H1 (cell line): ENCODE results near the gene CDC45. TPM values are rescaled to one million over a fixed set of nuclear protein-coding genes. Genes with fewer than 3 reads are reported as not detected.
"Not testable (repeated sequence)": the region's sequence is repeated elsewhere in the genome, so short reads cannot be mapped to it uniquely, and the experiment has no call there.

Experiments
- CTCF ChIA-PET: fragments of 300-600 bp; sonication (Branson Sonifier 250); formaldehyde crosslinking; loops from one replicate; lab custom pipeline; 2021; ENCODE audit not compliant: partially characterized antibody; lab: Charles Lee
- POLR2A ChIA-PET: fragments of 300-600 bp; sonication (Branson Sonifier 250); formaldehyde crosslinking; loops from one replicate; lab custom pipeline; 2021; ENCODE audit warnings: inconsistent platforms; ENCODE audit not compliant: partially characterized antibody; lab: Charles Lee
- DNase-seq, 2 experiments: peaks; one replicate each; pipeline versions ENCODE4 v3.0.0 to v3.0.0-alpha.2; 2010 to 2022; ENCODE audit warnings: low spot score in 2 of 2, low read depth in 1 of 2, mixed read lengths in 1 of 2
- FAIRE-seq: peaks from 2 replicates; lab custom pipeline; 2011; peaks lifted over from hg19 to GRCh38; lab: Jason Lieb, UNC
- H2AFZ ChIP-seq: 2 replicates; pipeline ENCODE4 v1.8.1; 2012; ENCODE audit warnings: low read length, inconsistent platforms
- H2AK5ac ChIP-seq: 2 replicates; pipeline ENCODE4 v1.6.1; 2013; ENCODE audit warnings: low read depth, low read length
- H2BK120ac ChIP-seq: replicated peaks from 2 replicates; pipeline ENCODE3; 2013; ENCODE audit warnings: low read depth, low read length, inconsistent platforms
- H2BK12ac ChIP-seq: 2 replicates; pipeline ENCODE4 v1.6.1; 2013; ENCODE audit warnings: low read depth, low read length
- H2BK15ac ChIP-seq: 2 replicates; pipeline ENCODE4 v1.6.1; 2013; ENCODE audit warnings: low read length
- H2BK20ac ChIP-seq: 2 replicates; pipeline ENCODE4 v1.6.1; 2013; ENCODE audit warnings: low read length
- H2BK5ac ChIP-seq: 2 replicates; pipeline ENCODE4 v1.6.1; 2013; ENCODE audit warnings: low read depth, low read length
- H3K14ac ChIP-seq: 2 replicates; pipeline ENCODE4 v1.6.1; 2013; ENCODE audit warnings: inconsistent platforms; ENCODE audit not compliant: insufficient read length
- H3K18ac ChIP-seq: 2 replicates; pipeline ENCODE4 v1.6.1; 2013; ENCODE audit warnings: low read length; ENCODE audit errors: extremely low read depth
- H3K23ac ChIP-seq: 2 replicates; pipeline ENCODE4 v1.6.1; 2013; ENCODE audit warnings: inconsistent platforms; ENCODE audit not compliant: insufficient read length
- H3K23me2 ChIP-seq: 2 replicates; pipeline ENCODE4 v1.6.1; 2013; ENCODE audit warnings: low read depth, low read length
- H3K27ac ChIP-seq: 2 replicates; pipeline ENCODE4 v1.6.1; 2011; ENCODE audit warnings: low read depth, low read length, inconsistent platforms
- H3K27me3 ChIP-seq, 4 experiments: replicated peaks in 1 of 4; 1 replicate in 1 of 4; 2 replicates in 3 of 4; pipeline versions ENCODE4 v1.6.1 to v1.8.1; 2011 to 2013; ENCODE audit warnings: low read length in 3 of 4, mild to moderate bottlenecking in 3 of 4, inconsistent platforms in 2 of 4, mixed read lengths in 2 of 4, moderate library complexity in 1 of 4; ENCODE audit not compliant: control insufficient read depth in 3 of 4, insufficient read depth in 3 of 4; ENCODE audit errors: extremely low read depth in 1 of 4
- H3K36me3 ChIP-seq, 4 experiments: 2 replicates each; pipeline versions ENCODE4 v1.6.1 to v1.8.1; 2011 to 2013; ENCODE audit warnings: mild to moderate bottlenecking in 4 of 4, low read length in 3 of 4, moderate library complexity in 2 of 4, control low read depth in 1 of 4, inconsistent platforms in 1 of 4; ENCODE audit not compliant: insufficient read depth in 4 of 4, control insufficient read depth in 2 of 4
- H3K4ac ChIP-seq: replicated peaks from 2 replicates; pipeline ENCODE3; 2013; ENCODE audit warnings: low read length, low read depth, mixed read lengths, inconsistent platforms; ENCODE audit not compliant: insufficient read length
- H3K4me1 ChIP-seq, 4 experiments: replicated peaks in 1 of 4; 1 replicate in 1 of 4; 2 replicates in 3 of 4; pipeline versions ENCODE4 v1.6.1 to v1.8.1; 2011 to 2013; ENCODE audit warnings: low read length in 3 of 4, inconsistent platforms in 2 of 4, mixed read lengths in 1 of 4; ENCODE audit not compliant: insufficient read depth in 4 of 4, control insufficient read depth in 3 of 4
- H3K4me2 ChIP-seq, 2 experiments: 2 replicates each; pipeline versions ENCODE4 v1.6.1 to v1.8.1; 2011 to 2013; ENCODE audit warnings: low read depth in 2 of 2, low read length in 2 of 2, control low read depth in 1 of 2, inconsistent platforms in 1 of 2, mild to moderate bottlenecking in 1 of 2; ENCODE audit not compliant: insufficient read depth in 1 of 2
- H3K4me3 ChIP-seq, 4 experiments: fragments of 200-600, 300-600 bp in 1 of 4; sonication (generic), shearing (Covaris generic), sonication (Bioruptor Twin) in 1 of 4; 2 replicates each; pipeline versions ENCODE4 v1.5.1 to v1.8.1; 2011 to 2016; ENCODE audit warnings: low read length in 4 of 4, low read depth in 3 of 4, control low read depth in 2 of 4, inconsistent platforms in 2 of 4, mild to moderate bottlenecking in 2 of 4, mixed read lengths in 1 of 4, moderate library complexity in 1 of 4; ENCODE audit not compliant: insufficient read depth in 2 of 4; ENCODE audit errors: extremely low read depth in 1 of 4
- H3K56ac ChIP-seq: replicated peaks from 2 replicates; pipeline ENCODE3; 2013; ENCODE audit warnings: low read depth, mild to moderate bottlenecking, mixed read lengths, low read length, inconsistent platforms; ENCODE audit not compliant: insufficient read length
- H3K79me1 ChIP-seq: 2 replicates; pipeline ENCODE4 v1.6.1; 2013; ENCODE audit warnings: low read depth, low read length, control low read depth
- H3K79me2 ChIP-seq, 2 experiments: 2 replicates each; pipeline versions ENCODE4 v1.6.1 to v1.8.1; 2012 to 2013; ENCODE audit warnings: low read length in 2 of 2, mild to moderate bottlenecking in 2 of 2, inconsistent platforms in 1 of 2; ENCODE audit not compliant: insufficient read depth in 2 of 2, control insufficient read depth in 1 of 2
- H3K9ac ChIP-seq, 4 experiments: replicated peaks in 1 of 4; 1 replicate in 1 of 4; 2 replicates in 3 of 4; pipeline versions ENCODE4 v1.6.1 to v1.8.1; 2011 to 2013; ENCODE audit warnings: low read depth in 3 of 4, low read length in 3 of 4, control low read depth in 2 of 4, mild to moderate bottlenecking in 2 of 4, moderate library complexity in 2 of 4, inconsistent platforms in 1 of 4; ENCODE audit errors: extremely low read depth in 1 of 4
- H3K9me3 ChIP-seq, 2 experiments: 2 replicates each; pipeline versions ENCODE4 v1.6.1 to v1.8.1; 2012 to 2013; ENCODE audit warnings: mild to moderate bottlenecking in 2 of 2, moderate library complexity in 2 of 2, control low read depth in 1 of 2, inconsistent platforms in 1 of 2, low read depth in 1 of 2, low read length in 1 of 2, mixed read lengths in 1 of 2; ENCODE audit not compliant: insufficient read depth in 2 of 2
- H4K20me1 ChIP-seq, 2 experiments: replicated peaks in 1 of 2; 2 replicates each; pipeline versions ENCODE3 to v1.8.1; 2011 to 2013; ENCODE audit warnings: inconsistent platforms in 2 of 2, low read length in 2 of 2, mild to moderate bottlenecking in 1 of 2; ENCODE audit not compliant: insufficient read depth in 2 of 2, control insufficient read depth in 1 of 2
- H4K5ac ChIP-seq: 2 replicates; pipeline ENCODE4 v1.6.1; 2013; ENCODE audit warnings: low read length, low read depth, mixed read lengths, inconsistent platforms; ENCODE audit not compliant: insufficient read length
- H4K8ac ChIP-seq: 2 replicates; pipeline ENCODE4 v1.8.0; 2013; ENCODE audit warnings: mild to moderate bottlenecking, moderate library complexity, low read length, inconsistent platforms; ENCODE audit not compliant: insufficient read depth; ENCODE audit errors: extremely low read depth
- H4K91ac ChIP-seq: replicated peaks from 2 replicates; pipeline ENCODE3; 2013; ENCODE audit warnings: low read length, mixed read lengths, inconsistent platforms; ENCODE audit not compliant: insufficient read length
- CREB1 ChIP-seq: IDR thresholded peaks from 2 replicates; pipeline ENCODE4 v1.6.1; 2012; ENCODE audit warnings: inconsistent platforms
- FOSL1 ChIP-seq: IDR thresholded peaks from 2 replicates; pipeline ENCODE4 v1.6.1; 2011; ENCODE audit warnings: mild to moderate bottlenecking, low read depth, low read length, moderate library complexity; ENCODE audit not compliant: insufficient read depth
- JUND ChIP-seq: IDR thresholded peaks from 2 replicates; pipeline ENCODE4 v1.6.1; 2011; ENCODE audit warnings: mild to moderate bottlenecking, improper control_type of control experiment, low read length
- SRF ChIP-seq: IDR thresholded peaks from 2 replicates; pipeline ENCODE4 v1.6.1; 2011; ENCODE audit warnings: mild to moderate bottlenecking, low read depth, low read length, moderate library complexity
- WGBS, 2 experiments: shearing (Covaris generic) in 1 of 2; methylation state at CpG; one replicate each; pipeline versions ENCODE4 v1.1.6 to v1.1.7; 2013 to 2015; ENCODE audit warnings: low lambda C conversion rate in 2 of 2, mixed read lengths in 2 of 2, inconsistent platforms in 1 of 2, low coverage in 1 of 2, missing lambda C conversion rate in 1 of 2; ENCODE audit not compliant: insufficient replicate concordance in 2 of 2, insufficient coverage in 1 of 2, insufficient read length in 1 of 2; ENCODE audit errors: extremely low coverage in 1 of 2, missing lambda C conversion rate in 1 of 2; 5-methylcytosine and 5-hydroxymethylcytosine counted together
- polyA plus RNA-seq, 7 experiments: library from polyadenylated mRNA; depleted of rRNA in 3 of 7; stranded (reverse) in 5 of 7; unstranded in 2 of 7; fragments of >200 nt in 5 of 7; fragments of 200-250 nt in 2 of 7; gene quantifications; 1 replicate in 5 of 7; 2 replicates in 1 of 7; 4 replicates in 1 of 7; pipeline versions ENCODE4 v1.2.1 to v1.2.3, GENCODE V29; 2011 to 2013; ENCODE audit warnings: missing spikeins in 2 of 7, mixed read lengths in 2 of 7
- total RNA-seq: library from RNA; stranded (reverse); fragmentation: NEBNext Ultra II Directional; extraction: Animal tissue kit (Norgen Biotek cat#: 25700); gene quantifications from 2 replicates; pipeline ENCODE4 v1.2.1, GENCODE V29; 2021

Gene CDC45
- total and polyA plus RNA-seq, 2 of the 8 experiments (the other 6 are each of a cell fraction or from before 2014, with no cell fraction given), result 31.9 to 37.7 TPM

DNA sequence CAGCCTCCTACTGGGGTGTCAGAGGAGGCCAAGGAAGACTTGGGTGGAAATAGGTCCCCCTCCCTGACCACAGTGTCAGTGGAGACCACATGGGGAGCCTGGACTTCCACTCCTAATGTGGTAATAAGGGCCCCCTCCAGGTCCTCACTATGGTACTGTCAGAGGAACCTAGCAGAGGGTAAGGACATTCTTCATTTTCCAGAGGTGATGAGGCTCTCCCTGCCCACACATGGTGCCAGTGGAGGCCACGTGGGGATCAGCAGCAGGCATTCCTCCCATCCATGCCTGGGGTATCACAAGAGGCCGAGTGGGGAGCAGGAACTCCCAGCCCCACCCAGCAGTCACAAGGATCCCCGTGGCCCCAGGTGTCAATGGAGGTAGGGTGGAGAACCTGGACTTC is 51.0 kb downstream of the CDC45 start (continued):
- TF ChIP-seq JUND (no peak), CREB1 (no peak), SRF (no peak), FOSL1 (no peak)

DNA sequence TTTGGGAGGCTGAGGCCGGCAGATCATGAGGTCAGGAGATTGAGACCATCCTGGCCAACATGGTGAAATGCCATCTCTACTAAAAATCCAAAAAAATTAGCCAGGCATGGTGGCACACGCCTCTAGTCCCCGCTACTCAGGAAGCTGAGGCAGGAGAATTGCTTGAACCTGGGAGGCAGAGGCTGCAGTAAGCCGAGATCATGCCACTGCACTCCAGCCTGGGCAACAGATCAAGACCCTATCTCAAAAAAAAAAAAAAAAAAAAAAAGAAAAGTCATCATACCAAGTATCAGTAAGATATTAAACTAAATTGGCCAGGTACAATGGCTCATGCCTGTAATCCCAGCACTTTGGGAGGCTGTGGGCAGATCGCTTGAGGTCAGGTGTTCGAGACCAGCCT is 51.6 kb downstream of the CDC45 start:
- H3K56ac ChIP-seq, H3K27ac ChIP-seq, H3K4me3 ChIP-seq, H4K5ac ChIP-seq, H2BK15ac ChIP-seq, H3K4ac ChIP-seq, H3K23ac ChIP-seq, H3K23me2 ChIP-seq, DNase-seq, H2BK5ac ChIP-seq, H3K27me3 ChIP-seq, H2BK120ac ChIP-seq, H3K9ac ChIP-seq, FAIRE-seq, H3K14ac ChIP-seq, POLR2A ChIA-PET, H3K9me3 ChIP-seq, H2AK5ac ChIP-seq, H2BK12ac ChIP-seq, H2BK20ac ChIP-seq, H4K20me1 ChIP-seq, H3K4me1 ChIP-seq, H4K91ac ChIP-seq, H3K36me3 ChIP-seq, H2AFZ ChIP-seq, H4K8ac ChIP-seq, H3K79me1 ChIP-seq, H3K79me2 ChIP-seq, H3K18ac ChIP-seq, H3K4me2 ChIP-seq: not testable (repeated sequence)
- WGBS, 2 experiments, result 95% methylated on average over 6 of the region's 6 CpGs; no CpG with 5 or more reads in 1 of the 2 experiments
- CTCF ChIA-PET, result interaction anchor here (0.7 kb wide), 1 partner anchor 105 kb away, joined by 3 read pairs; no protein-coding TSS in a partner anchor
